Skeletal muscle satellite cell (primary cell): Measurements from ENCODE around the gene TRAF5. TPM values are rescaled to one million over a fixed set of nuclear protein-coding genes. Genes with fewer than 3 reads are reported as not detected.

Experiments used
- H3K27me3 ChIP-seq: 2 replicates; pipeline ENCODE4 v1.7.0; 2013; ENCODE audit warnings: low read length; ENCODE audit not compliant: control insufficient read depth, insufficient read depth
- H3K36me3 ChIP-seq: 2 replicates; pipeline ENCODE4 v1.7.0; 2013; ENCODE audit warnings: mild to moderate bottlenecking, control low read depth, low read length; ENCODE audit not compliant: insufficient read depth
- H3K4me1 ChIP-seq: 2 replicates; pipeline ENCODE4 v1.7.0; 2013; ENCODE audit warnings: low read length; ENCODE audit not compliant: control insufficient read depth, insufficient read depth
- H3K4me2 ChIP-seq: 2 replicates; pipeline ENCODE4 v1.7.0; 2013; ENCODE audit warnings: mild to moderate bottlenecking, low read length
- H3K4me3 ChIP-seq: 2 replicates; pipeline ENCODE4 v1.7.0; 2013; ENCODE audit warnings: low read length
- H3K9ac ChIP-seq: 2 replicates; pipeline ENCODE4 v1.7.0; 2013; ENCODE audit warnings: mild to moderate bottlenecking, low read depth, low read length, moderate library complexity
- H3K9me3 ChIP-seq: replicated peaks from 2 replicates; pipeline ENCODE4 v1.7.0; 2013; ENCODE audit warnings: mild to moderate bottlenecking, control low read depth, low read length
- total RNA-seq: library from RNA; depleted of rRNA; stranded (reverse); fragments of >200 nt; gene quantifications from 2 replicates; pipeline ENCODE4 v1.2.3, GENCODE V29; 2012; rRNA removed

Gene TRAF5, protein sequence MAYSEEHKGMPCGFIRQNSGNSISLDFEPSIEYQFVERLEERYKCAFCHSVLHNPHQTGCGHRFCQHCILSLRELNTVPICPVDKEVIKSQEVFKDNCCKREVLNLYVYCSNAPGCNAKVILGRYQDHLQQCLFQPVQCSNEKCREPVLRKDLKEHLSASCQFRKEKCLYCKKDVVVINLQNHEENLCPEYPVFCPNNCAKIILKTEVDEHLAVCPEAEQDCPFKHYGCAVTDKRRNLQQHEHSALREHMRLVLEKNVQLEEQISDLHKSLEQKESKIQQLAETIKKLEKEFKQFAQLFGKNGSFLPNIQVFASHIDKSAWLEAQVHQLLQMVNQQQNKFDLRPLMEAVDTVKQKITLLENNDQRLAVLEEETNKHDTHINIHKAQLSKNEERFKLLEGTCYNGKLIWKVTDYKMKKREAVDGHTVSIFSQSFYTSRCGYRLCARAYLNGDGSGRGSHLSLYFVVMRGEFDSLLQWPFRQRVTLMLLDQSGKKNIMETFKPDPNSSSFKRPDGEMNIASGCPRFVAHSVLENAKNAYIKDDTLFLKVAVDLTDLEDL
- total RNA-seq: 2.5 and 2.6 TPM in 2 replicates

GRCh38 chr1:211326528-211327345, at the start of gene TRAF5:
TSS of gene TRAF5 (plus strand) at chr1:211326833. CDS start at chr1:211353240, 26,407 bp downstream.
- no peaks in the 10 kb centered on the region for H3K36me3 ChIP-seq
- H3K27me3 ChIP-seq: no peaks in the 10 kb centered on the region
- peak within 1 kb of the TSS; percentile 70 for H3K4me3 ChIP-seq
- peaks cover 5% of the 10 kb centered on the region for H3K4me1 ChIP-seq
- H3K9ac ChIP-seq: peak within 1 kb of the TSS; percentile 74
- H3K9me3 ChIP-seq: no peaks in the 10 kb centered on the region
- peak within 1 kb of the TSS; percentile 84 for H3K4me2 ChIP-seq

DNA sequence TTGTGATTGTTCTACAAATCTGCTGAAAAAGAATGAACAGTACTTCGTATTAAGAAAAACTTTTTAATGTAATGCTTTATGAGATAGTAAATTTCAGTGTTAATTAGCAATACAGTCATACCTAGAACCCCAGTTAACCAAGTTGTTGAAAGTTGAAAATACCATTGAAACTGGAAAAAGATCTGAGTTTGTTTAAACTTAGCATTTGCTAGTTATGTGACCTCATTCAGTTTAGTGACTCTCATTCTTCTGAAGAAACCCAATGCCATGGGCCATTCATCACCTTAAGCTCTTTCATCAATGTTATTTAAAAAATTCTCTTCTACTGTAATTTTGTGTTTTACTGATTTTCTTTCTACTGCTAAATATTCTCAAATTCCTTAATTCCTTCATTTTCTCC, 47.3 kb upstream of the TRAF5 start:
- peaks cover 58% of the 10 kb centered on the region for H3K36me3 ChIP-seq
- H3K27me3 ChIP-seq: no peaks in the 10 kb centered on the region
- H3K9ac ChIP-seq: no peak overlapping the region

GRCh38 chr1:211280910-211281309, 45.7 kb upstream of the TRAF5 start:
- H3K9me3 ChIP-seq: no peaks in the 10 kb centered on the region
- H3K36me3 ChIP-seq: peaks cover 71% of the 10 kb centered on the region
- H3K4me2 ChIP-seq: no peak overlapping the region
- H3K9ac ChIP-seq: no peak overlapping the region
- no peaks in the 10 kb centered on the region for H3K27me3 ChIP-seq
- no peak overlapping the region for H3K4me3 ChIP-seq
- no peaks in the 10 kb centered on the region for H3K4me1 ChIP-seq

More for the DNA sequence above, 47.3 kb upstream of the TRAF5 start:
- no peak overlapping the region for H3K4me3 ChIP-seq
- H3K9me3 ChIP-seq: no peaks in the 10 kb centered on the region
- no peaks in the 10 kb centered on the region for H3K4me1 ChIP-seq
- no peak overlapping the region for H3K4me2 ChIP-seq

GRCh38 chr1:211281320-211282022, 45.2 kb upstream of the TRAF5 start:
- Histone ChIP-seq H3K27me3 (no peaks in the 10 kb centered on the region), H3K4me3 (no peak overlapping the region), H3K4me1 (no peaks in the 10 kb centered on the region), H3K9ac (no peak overlapping the region), H3K9me3 (no peaks in the 10 kb centered on the region), H3K4me2 (no peak overlapping the region), H3K36me3 (peaks cover 69% of the 10 kb centered on the region)

- no peak overlapping the region for H3K9ac ChIP-seq
- no peaks in the 10 kb centered on the region for H3K9me3 ChIP-seq
- H3K27me3 ChIP-seq: no peaks in the 10 kb centered on the region
- no peaks in the 10 kb centered on the region for H3K4me1 ChIP-seq
- no peak overlapping the region for H3K4me3 ChIP-seq
- H3K36me3 ChIP-seq: peaks cover 73% of the 10 kb centered on the region
- H3K4me2 ChIP-seq: no peak overlapping the region
Measured at GRCh38 chr1:211282023-211282373, 44.6 kb upstream of the TRAF5 start.

DNA sequence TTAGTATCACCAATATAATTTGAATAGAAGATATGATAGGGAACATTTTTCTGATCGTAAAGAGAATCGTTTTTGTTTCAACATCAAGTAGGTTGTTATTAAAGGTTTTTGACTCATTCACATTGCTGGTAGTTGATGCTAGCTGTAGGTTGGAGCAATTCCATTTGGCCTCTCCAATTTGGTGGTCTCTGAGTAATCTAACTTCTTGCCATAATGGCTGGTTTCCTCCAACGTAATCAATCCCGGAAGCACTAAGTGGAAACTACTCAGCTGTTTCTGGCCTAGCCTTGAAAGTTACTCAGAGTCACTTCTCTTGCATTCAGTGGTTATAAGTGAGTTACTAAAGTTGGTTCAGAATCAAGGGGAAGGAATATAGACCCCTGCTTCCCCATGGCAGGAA, 41.4 kb upstream of the TRAF5 start:
- H3K4me2 ChIP-seq: no peak overlapping the region
- peaks cover 70% of the 10 kb centered on the region for H3K36me3 ChIP-seq
- H3K4me3 ChIP-seq: no peak overlapping the region
- H3K9me3 ChIP-seq: no peaks in the 10 kb centered on the region
- no peaks in the 10 kb centered on the region for H3K27me3 ChIP-seq
- no peaks in the 10 kb centered on the region for H3K4me1 ChIP-seq
- no peak overlapping the region for H3K9ac ChIP-seq

DNA sequence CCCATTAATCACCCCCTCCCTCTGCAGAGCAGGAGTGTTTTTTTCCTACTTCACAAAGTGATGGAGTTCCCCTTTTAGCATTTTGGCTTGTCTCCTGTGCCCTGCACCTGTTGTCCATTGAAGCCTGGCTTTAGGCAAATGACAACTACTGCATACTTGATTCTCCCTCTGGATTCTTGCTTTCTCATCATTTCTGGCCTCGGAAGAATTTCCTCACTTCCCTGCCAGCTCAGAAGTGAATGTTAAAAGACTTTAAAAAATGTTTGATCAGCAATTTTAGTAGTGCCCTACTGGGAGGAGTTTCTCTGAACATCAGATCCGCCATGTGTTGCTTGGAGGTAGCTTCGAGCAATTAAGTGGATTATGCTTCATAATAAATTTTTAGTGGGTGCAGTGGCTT, 39.4 kb upstream of the TRAF5 start:
- Histone ChIP-seq H3K27me3 (no peaks in the 10 kb centered on the region), H3K4me2 (no peak overlapping the region), H3K36me3 (peaks cover 74% of the 10 kb centered on the region), H3K4me3 (no peak overlapping the region), H3K4me1 (no peaks in the 10 kb centered on the region), H3K9ac (no peak overlapping the region), H3K9me3 (no peaks in the 10 kb centered on the region)

- peaks cover 78% of the 10 kb centered on the region for H3K36me3 ChIP-seq
- H3K9ac ChIP-seq: no peak overlapping the region
- H3K27me3 ChIP-seq: no peaks in the 10 kb centered on the region
- no peaks in the 10 kb centered on the region for H3K4me1 ChIP-seq
- H3K9me3 ChIP-seq: no peaks in the 10 kb centered on the region
- no peak overlapping the region for H3K4me2 ChIP-seq
- no peak overlapping the region for H3K4me3 ChIP-seq
Measured at GRCh38 chr1:211292411-211292810, 34.2 kb upstream of the TRAF5 start.

GRCh38 chr1:211296396-211296795, 30.2 kb upstream of the TRAF5 start:
- Histone ChIP-seq H3K4me1 (no peaks in the 10 kb centered on the region), H3K36me3 (peaks cover 72% of the 10 kb centered on the region), H3K27me3 (no peaks in the 10 kb centered on the region), H3K9me3 (no peaks in the 10 kb centered on the region), H3K4me3 (no peak overlapping the region), H3K9ac (no peak overlapping the region), H3K4me2 (no peak overlapping the region)

DNA sequence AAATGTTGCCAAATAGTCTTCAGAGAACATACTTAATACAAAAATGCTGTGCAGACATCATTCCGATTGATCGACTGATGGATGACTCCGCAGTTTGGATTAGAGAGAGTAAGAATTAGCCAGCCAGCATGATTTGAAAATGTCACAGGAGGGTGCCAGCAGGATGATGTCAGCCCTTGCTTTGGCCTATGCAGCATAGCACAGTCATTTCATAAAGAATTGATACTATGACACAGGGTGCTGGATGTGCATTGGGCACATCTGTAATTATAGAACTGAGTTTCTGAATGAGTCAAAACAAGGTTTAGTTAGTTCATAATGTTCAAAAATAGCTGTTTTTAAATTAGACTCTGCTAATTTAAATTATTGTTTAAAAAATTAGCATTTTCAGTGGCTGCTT, 21.6 kb upstream of the TRAF5 start:
- no peaks in the 10 kb centered on the region for H3K4me1 ChIP-seq
- no peaks in the 10 kb centered on the region for H3K9me3 ChIP-seq
- no peaks in the 10 kb centered on the region for H3K27me3 ChIP-seq
- no peak overlapping the region for H3K4me2 ChIP-seq
- no peak overlapping the region for H3K4me3 ChIP-seq
- peaks cover 44% of the 10 kb centered on the region for H3K36me3 ChIP-seq
- no peak overlapping the region for H3K9ac ChIP-seq

DNA sequence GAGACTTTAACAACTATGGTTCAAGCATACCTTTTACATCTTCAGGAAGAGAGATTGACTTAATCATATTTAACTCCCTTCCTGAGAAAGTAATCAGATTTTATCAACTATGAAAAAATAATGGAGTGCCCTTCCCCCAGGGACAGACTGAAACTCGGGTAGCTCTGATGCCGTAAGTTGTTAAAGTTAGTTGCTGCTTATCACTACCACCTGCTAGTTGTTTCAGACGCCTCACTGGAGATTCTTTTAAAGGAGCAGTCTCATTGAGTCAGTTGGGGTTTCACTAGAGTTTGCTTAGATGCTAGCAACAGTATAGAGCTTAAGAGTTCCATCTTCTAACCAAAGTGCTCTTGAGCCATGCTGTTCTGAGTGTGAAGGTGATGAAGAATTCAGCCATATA, 17.0 kb upstream of the TRAF5 start:
- no peak overlapping the region for H3K9ac ChIP-seq
- H3K4me1 ChIP-seq: no peaks in the 10 kb centered on the region
- H3K4me2 ChIP-seq: no peak overlapping the region
- H3K36me3 ChIP-seq: peaks cover 41% of the 10 kb centered on the region
- no peaks in the 10 kb centered on the region for H3K9me3 ChIP-seq
- no peak overlapping the region for H3K4me3 ChIP-seq
- H3K27me3 ChIP-seq: no peaks in the 10 kb centered on the region
